H1 (cell line): ENCODE measurements around the gene ARF3. TPM values are rescaled to one million over a fixed set of nuclear protein-coding genes. Genes with fewer than 3 reads are reported as not detected.

Experiments
- CTCF ChIA-PET: fragments of 300-600 bp; sonication (Branson Sonifier 250); formaldehyde crosslinking; loops from one replicate; lab custom pipeline; 2021; ENCODE audit not compliant: partially characterized antibody; lab: Charles Lee
- POLR2A ChIA-PET: fragments of 300-600 bp; sonication (Branson Sonifier 250); formaldehyde crosslinking; loops from one replicate; lab custom pipeline; 2021; ENCODE audit warnings: inconsistent platforms; ENCODE audit not compliant: partially characterized antibody; lab: Charles Lee
- DNase-seq, 2 experiments: peaks; one replicate each; pipeline versions ENCODE4 v3.0.0 to v3.0.0-alpha.2; 2010 to 2022; ENCODE audit warnings: low spot score in 2 of 2, low read depth in 1 of 2, mixed read lengths in 1 of 2
- FAIRE-seq: peaks from 2 replicates; lab custom pipeline; 2011; peaks lifted over from hg19 to GRCh38; lab: Jason Lieb, UNC
- H2AFZ ChIP-seq: 2 replicates; pipeline ENCODE4 v1.8.1; 2012; ENCODE audit warnings: low read length, inconsistent platforms
- H2AK5ac ChIP-seq: 2 replicates; pipeline ENCODE4 v1.6.1; 2013; ENCODE audit warnings: low read depth, low read length
- H2BK120ac ChIP-seq: replicated peaks from 2 replicates; pipeline ENCODE3; 2013; ENCODE audit warnings: low read depth, low read length, inconsistent platforms
- H2BK12ac ChIP-seq: 2 replicates; pipeline ENCODE4 v1.6.1; 2013; ENCODE audit warnings: low read depth, low read length
- H2BK15ac ChIP-seq: 2 replicates; pipeline ENCODE4 v1.6.1; 2013; ENCODE audit warnings: low read length
- H2BK20ac ChIP-seq: 2 replicates; pipeline ENCODE4 v1.6.1; 2013; ENCODE audit warnings: low read length
- H2BK5ac ChIP-seq: 2 replicates; pipeline ENCODE4 v1.6.1; 2013; ENCODE audit warnings: low read depth, low read length
- H3K14ac ChIP-seq: 2 replicates; pipeline ENCODE4 v1.6.1; 2013; ENCODE audit warnings: inconsistent platforms; ENCODE audit not compliant: insufficient read length
- H3K18ac ChIP-seq: 2 replicates; pipeline ENCODE4 v1.6.1; 2013; ENCODE audit warnings: low read length; ENCODE audit errors: extremely low read depth
- H3K23ac ChIP-seq: 2 replicates; pipeline ENCODE4 v1.6.1; 2013; ENCODE audit warnings: inconsistent platforms; ENCODE audit not compliant: insufficient read length
- H3K23me2 ChIP-seq: 2 replicates; pipeline ENCODE4 v1.6.1; 2013; ENCODE audit warnings: low read depth, low read length
- H3K27ac ChIP-seq: 2 replicates; pipeline ENCODE4 v1.6.1; 2011; ENCODE audit warnings: low read depth, low read length, inconsistent platforms
- H3K27me3 ChIP-seq, 4 experiments: replicated peaks in 1 of 4; 1 replicate in 1 of 4; 2 replicates in 3 of 4; pipeline versions ENCODE4 v1.6.1 to v1.8.1; 2011 to 2013; ENCODE audit warnings: low read length in 3 of 4, mild to moderate bottlenecking in 3 of 4, inconsistent platforms in 2 of 4, mixed read lengths in 2 of 4, moderate library complexity in 1 of 4; ENCODE audit not compliant: control insufficient read depth in 3 of 4, insufficient read depth in 3 of 4; ENCODE audit errors: extremely low read depth in 1 of 4
- H3K36me3 ChIP-seq, 4 experiments: 2 replicates each; pipeline versions ENCODE4 v1.6.1 to v1.8.1; 2011 to 2013; ENCODE audit warnings: mild to moderate bottlenecking in 4 of 4, low read length in 3 of 4, moderate library complexity in 2 of 4, control low read depth in 1 of 4, inconsistent platforms in 1 of 4; ENCODE audit not compliant: insufficient read depth in 4 of 4, control insufficient read depth in 2 of 4
- H3K4ac ChIP-seq: replicated peaks from 2 replicates; pipeline ENCODE3; 2013; ENCODE audit warnings: low read length, low read depth, mixed read lengths, inconsistent platforms; ENCODE audit not compliant: insufficient read length
- H3K4me1 ChIP-seq, 4 experiments: replicated peaks in 1 of 4; 1 replicate in 1 of 4; 2 replicates in 3 of 4; pipeline versions ENCODE4 v1.6.1 to v1.8.1; 2011 to 2013; ENCODE audit warnings: low read length in 3 of 4, inconsistent platforms in 2 of 4, mixed read lengths in 1 of 4; ENCODE audit not compliant: insufficient read depth in 4 of 4, control insufficient read depth in 3 of 4
- H3K4me2 ChIP-seq, 2 experiments: 2 replicates each; pipeline versions ENCODE4 v1.6.1 to v1.8.1; 2011 to 2013; ENCODE audit warnings: low read depth in 2 of 2, low read length in 2 of 2, control low read depth in 1 of 2, inconsistent platforms in 1 of 2, mild to moderate bottlenecking in 1 of 2; ENCODE audit not compliant: insufficient read depth in 1 of 2
- H3K4me3 ChIP-seq, 4 experiments: fragments of 200-600, 300-600 bp in 1 of 4; sonication (generic), shearing (Covaris generic), sonication (Bioruptor Twin) in 1 of 4; 2 replicates each; pipeline versions ENCODE4 v1.5.1 to v1.8.1; 2011 to 2016; ENCODE audit warnings: low read length in 4 of 4, low read depth in 3 of 4, control low read depth in 2 of 4, inconsistent platforms in 2 of 4, mild to moderate bottlenecking in 2 of 4, mixed read lengths in 1 of 4, moderate library complexity in 1 of 4; ENCODE audit not compliant: insufficient read depth in 2 of 4; ENCODE audit errors: extremely low read depth in 1 of 4
- H3K56ac ChIP-seq: replicated peaks from 2 replicates; pipeline ENCODE3; 2013; ENCODE audit warnings: low read depth, mild to moderate bottlenecking, mixed read lengths, low read length, inconsistent platforms; ENCODE audit not compliant: insufficient read length
- H3K79me1 ChIP-seq: 2 replicates; pipeline ENCODE4 v1.6.1; 2013; ENCODE audit warnings: low read depth, low read length, control low read depth
- H3K79me2 ChIP-seq, 2 experiments: 2 replicates each; pipeline versions ENCODE4 v1.6.1 to v1.8.1; 2012 to 2013; ENCODE audit warnings: low read length in 2 of 2, mild to moderate bottlenecking in 2 of 2, inconsistent platforms in 1 of 2; ENCODE audit not compliant: insufficient read depth in 2 of 2, control insufficient read depth in 1 of 2
- H3K9ac ChIP-seq, 4 experiments: replicated peaks in 1 of 4; 1 replicate in 1 of 4; 2 replicates in 3 of 4; pipeline versions ENCODE4 v1.6.1 to v1.8.1; 2011 to 2013; ENCODE audit warnings: low read depth in 3 of 4, low read length in 3 of 4, control low read depth in 2 of 4, mild to moderate bottlenecking in 2 of 4, moderate library complexity in 2 of 4, inconsistent platforms in 1 of 4; ENCODE audit errors: extremely low read depth in 1 of 4
- H3K9me3 ChIP-seq, 2 experiments: 2 replicates each; pipeline versions ENCODE4 v1.6.1 to v1.8.1; 2012 to 2013; ENCODE audit warnings: mild to moderate bottlenecking in 2 of 2, moderate library complexity in 2 of 2, control low read depth in 1 of 2, inconsistent platforms in 1 of 2, low read depth in 1 of 2, low read length in 1 of 2, mixed read lengths in 1 of 2; ENCODE audit not compliant: insufficient read depth in 2 of 2
- H4K20me1 ChIP-seq, 2 experiments: replicated peaks in 1 of 2; 2 replicates each; pipeline versions ENCODE3 to v1.8.1; 2011 to 2013; ENCODE audit warnings: inconsistent platforms in 2 of 2, low read length in 2 of 2, mild to moderate bottlenecking in 1 of 2; ENCODE audit not compliant: insufficient read depth in 2 of 2, control insufficient read depth in 1 of 2
- H4K5ac ChIP-seq: 2 replicates; pipeline ENCODE4 v1.6.1; 2013; ENCODE audit warnings: low read length, low read depth, mixed read lengths, inconsistent platforms; ENCODE audit not compliant: insufficient read length
- H4K8ac ChIP-seq: 2 replicates; pipeline ENCODE4 v1.8.0; 2013; ENCODE audit warnings: mild to moderate bottlenecking, moderate library complexity, low read length, inconsistent platforms; ENCODE audit not compliant: insufficient read depth; ENCODE audit errors: extremely low read depth
- H4K91ac ChIP-seq: replicated peaks from 2 replicates; pipeline ENCODE3; 2013; ENCODE audit warnings: low read length, mixed read lengths, inconsistent platforms; ENCODE audit not compliant: insufficient read length
- BACH1 ChIP-seq: IDR thresholded peaks from 2 replicates; pipeline ENCODE4 v1.6.1; 2012; ENCODE audit warnings: low read length, improper control_type of control experiment
- CHD2 ChIP-seq: IDR thresholded peaks from 2 replicates; pipeline ENCODE4 v1.6.1; 2012; ENCODE audit warnings: low read length, improper control_type of control experiment
- EGR1 ChIP-seq: IDR thresholded peaks from 2 replicates; pipeline ENCODE4 v1.6.1; 2011; ENCODE audit warnings: low read depth, low read length, borderline replicate concordance
- EZH2 ChIP-seq: fragments of 200-600 bp; sonication (generic); IDR thresholded peaks from 2 replicates; pipeline ENCODE4 v1.7.1; 2012; ENCODE audit warnings: low read depth, mild to moderate bottlenecking, moderate library complexity, low read length, inconsistent platforms; ENCODE audit not compliant: severe bottlenecking
- JUND ChIP-seq: IDR thresholded peaks from 2 replicates; pipeline ENCODE4 v1.6.1; 2011; ENCODE audit warnings: mild to moderate bottlenecking, improper control_type of control experiment, low read length
- MAFK ChIP-seq: IDR thresholded peaks from 2 replicates; pipeline ENCODE4 v1.6.1; 2012; ENCODE audit warnings: low read depth, mild to moderate bottlenecking, improper control_type of control experiment, low read length
- POU5F1 ChIP-seq: IDR thresholded peaks from 2 replicates; pipeline ENCODE4 v1.6.1; 2011; ENCODE audit warnings: low read depth, mild to moderate bottlenecking, low read length, moderate library complexity
- TBP ChIP-seq: IDR thresholded peaks from 2 replicates; pipeline ENCODE4 v1.6.1; 2011; ENCODE audit warnings: low read depth, low read length, improper control_type of control experiment
- TCF12 ChIP-seq: IDR thresholded peaks from 2 replicates; pipeline ENCODE4 v1.6.1; 2011; ENCODE audit warnings: low read depth, mild to moderate bottlenecking, low read length
- ZNF274 ChIP-seq: IDR thresholded peaks from 2 replicates; pipeline ENCODE4 v1.7.0; 2012; ENCODE audit warnings: low read length, borderline replicate concordance; ENCODE audit errors: extremely low read depth
- WGBS, 2 experiments: shearing (Covaris generic) in 1 of 2; methylation state at CpG; one replicate each; pipeline versions ENCODE4 v1.1.6 to v1.1.7; 2013 to 2015; ENCODE audit warnings: low lambda C conversion rate in 2 of 2, mixed read lengths in 2 of 2, inconsistent platforms in 1 of 2, low coverage in 1 of 2, missing lambda C conversion rate in 1 of 2; ENCODE audit not compliant: insufficient replicate concordance in 2 of 2, insufficient coverage in 1 of 2, insufficient read length in 1 of 2; ENCODE audit errors: extremely low coverage in 1 of 2, missing lambda C conversion rate in 1 of 2; 5-methylcytosine and 5-hydroxymethylcytosine counted together
- polyA plus RNA-seq, 7 experiments: library from polyadenylated mRNA; depleted of rRNA in 3 of 7; stranded (reverse) in 5 of 7; unstranded in 2 of 7; fragments of >200 nt in 5 of 7; fragments of 200-250 nt in 2 of 7; gene quantifications; 1 replicate in 5 of 7; 2 replicates in 1 of 7; 4 replicates in 1 of 7; pipeline versions ENCODE4 v1.2.1 to v1.2.3, GENCODE V29; 2011 to 2013; ENCODE audit warnings: missing spikeins in 2 of 7, mixed read lengths in 2 of 7
- total RNA-seq: library from RNA; stranded (reverse); fragmentation: NEBNext Ultra II Directional; extraction: Animal tissue kit (Norgen Biotek cat#: 25700); gene quantifications from 2 replicates; pipeline ENCODE4 v1.2.1, GENCODE V29; 2021
- TF ChIP-seq, protein P1 (sequence below), 3 experiments: IDR thresholded peaks; 1 replicate in 2 of 3; 2 replicates in 1 of 3; pipeline versions ENCODE4 v1.5.1 to v1.6.1; 2011; ENCODE audit warnings: low read length in 3 of 3, mild to moderate bottlenecking in 3 of 3, inconsistent platforms in 2 of 3, low read depth in 1 of 3, moderate library complexity in 1 of 3; ENCODE audit not compliant: insufficient read depth in 1 of 3; ENCODE audit errors: control extremely low read depth in 1 of 3

The ARF3 gene
- total and polyA plus RNA-seq, 2 of the 8 experiments (the other 6 are each of a cell fraction or from before 2014, with no cell fraction given): 231 to 250 TPM

DNA sequence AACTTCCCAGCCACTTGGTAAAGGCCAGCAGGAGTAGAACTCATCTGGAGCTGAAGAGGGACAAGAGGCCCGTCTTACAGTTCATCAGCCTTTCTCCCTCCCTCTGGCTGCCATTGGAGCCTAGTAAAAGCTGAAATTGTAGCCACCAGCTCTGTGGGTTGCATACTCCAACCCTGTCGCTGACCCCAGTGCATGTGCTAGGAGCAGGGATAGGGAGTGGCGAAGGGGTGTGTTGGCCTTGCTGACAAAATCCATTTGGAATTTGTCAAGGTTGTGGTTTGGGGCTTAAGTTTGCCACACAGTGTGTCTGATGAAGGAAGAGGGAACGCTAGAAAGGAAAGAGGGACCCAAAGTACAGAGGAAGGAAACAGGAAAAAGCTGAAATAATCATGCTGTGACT, 4.0 kb upstream of the ARF3 start:
- Histone ChIP-seq H2BK120ac (no peak overlapping the region), H4K20me1 (no peaks in the 10 kb centered on the region), H3K79me1 (no peaks in the 10 kb centered on the region), H4K8ac (no peak overlapping the region), H3K27me3 (peaks cover 0 to 4% (median 3%) of the 10 kb centered on the region in 4 experiments; a peak in 4 of 7 replicates), H3K36me3 (no peaks in the 10 kb centered on the region), H3K9me3 (no peaks in the 10 kb centered on the region), H3K79me2 (no peaks in the 10 kb centered on the region), H3K4me1 (peaks cover 11 to 20% (median 17%) of the 10 kb centered on the region in 4 experiments), H2BK15ac (no peak overlapping the region), H2BK5ac (no peak overlapping the region), H3K18ac (no peak overlapping the region), H2BK20ac (0 out of 2 replicates have a peak overlapping the region, but pooled peaks have one; percentile 38), H3K23ac (no peak overlapping the region), H3K9ac (no peak overlapping the region), H3K4me2 (no peak overlapping the region), H3K14ac (no peak overlapping the region), H4K5ac (no peak overlapping the region), H2AK5ac (no peak overlapping the region), H2AFZ (no peak overlapping the region; the same call in 1 of the 2 replicates), H3K27ac (no peak overlapping the region), H4K91ac (no peak overlapping the region), H3K4ac (no peak overlapping the region), H3K4me3 (no peak overlapping the region), H3K23me2 (peaks cover 6% of the 10 kb centered on the region), H3K56ac (no peak overlapping the region), H2BK12ac (no peak overlapping the region)
- ChIA-PET POLR2A (no interaction called here), CTCF (interaction anchor here (1.0 to 40.8 kb wide), 4 partner anchors 11 to 30 kb away, joined by 3 to 1336 read pairs (median 142); partner anchors contain the start of genes DDN, FKBP11 and WNT1)
- no peak for TF ChIP-seq EZH2
- no peak for TF ChIP-seq BACH1
- TF ChIP-seq JUND: no peak
- no peak for TF ChIP-seq TCF12
- no peak for TF ChIP-seq MAFK
- TF ChIP-seq CHD2: no peak
- no peak for TF ChIP-seq POU5F1
- no peak for TF ChIP-seq ZNF274
- TF ChIP-seq EGR1: no peak
- TF ChIP-seq, protein P1, sequence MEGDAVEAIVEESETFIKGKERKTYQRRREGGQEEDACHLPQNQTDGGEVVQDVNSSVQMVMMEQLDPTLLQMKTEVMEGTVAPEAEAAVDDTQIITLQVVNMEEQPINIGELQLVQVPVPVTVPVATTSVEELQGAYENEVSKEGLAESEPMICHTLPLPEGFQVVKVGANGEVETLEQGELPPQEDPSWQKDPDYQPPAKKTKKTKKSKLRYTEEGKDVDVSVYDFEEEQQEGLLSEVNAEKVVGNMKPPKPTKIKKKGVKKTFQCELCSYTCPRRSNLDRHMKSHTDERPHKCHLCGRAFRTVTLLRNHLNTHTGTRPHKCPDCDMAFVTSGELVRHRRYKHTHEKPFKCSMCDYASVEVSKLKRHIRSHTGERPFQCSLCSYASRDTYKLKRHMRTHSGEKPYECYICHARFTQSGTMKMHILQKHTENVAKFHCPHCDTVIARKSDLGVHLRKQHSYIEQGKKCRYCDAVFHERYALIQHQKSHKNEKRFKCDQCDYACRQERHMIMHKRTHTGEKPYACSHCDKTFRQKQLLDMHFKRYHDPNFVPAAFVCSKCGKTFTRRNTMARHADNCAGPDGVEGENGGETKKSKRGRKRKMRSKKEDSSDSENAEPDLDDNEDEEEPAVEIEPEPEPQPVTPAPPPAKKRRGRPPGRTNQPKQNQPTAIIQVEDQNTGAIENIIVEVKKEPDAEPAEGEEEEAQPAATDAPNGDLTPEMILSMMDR (IDR thresholded peaks at IDR 0.05; ENCODE audit: control extremely low read depth in 1 of 3, insufficient read depth in 1 of 3, low read depth in 1 of 3, low read length in 3 of 3): no peak
- no peak for TF ChIP-seq TBP
- WGBS, 2 experiments: 63% methylated on average over 4 of the region's 4 CpGs; no CpG with 5 or more reads in 1 of the 2 experiments
- no peak for FAIRE-seq
- DNase-seq: no peak
